ENCODE results near the gene CA14. TPM values are rescaled to one million over a fixed set of nuclear protein-coding genes. Genes with fewer than 3 reads are reported as not detected.

Gene CA14
- total RNA-seq, 2 donors from 2014 or later: not detected

DNA sequence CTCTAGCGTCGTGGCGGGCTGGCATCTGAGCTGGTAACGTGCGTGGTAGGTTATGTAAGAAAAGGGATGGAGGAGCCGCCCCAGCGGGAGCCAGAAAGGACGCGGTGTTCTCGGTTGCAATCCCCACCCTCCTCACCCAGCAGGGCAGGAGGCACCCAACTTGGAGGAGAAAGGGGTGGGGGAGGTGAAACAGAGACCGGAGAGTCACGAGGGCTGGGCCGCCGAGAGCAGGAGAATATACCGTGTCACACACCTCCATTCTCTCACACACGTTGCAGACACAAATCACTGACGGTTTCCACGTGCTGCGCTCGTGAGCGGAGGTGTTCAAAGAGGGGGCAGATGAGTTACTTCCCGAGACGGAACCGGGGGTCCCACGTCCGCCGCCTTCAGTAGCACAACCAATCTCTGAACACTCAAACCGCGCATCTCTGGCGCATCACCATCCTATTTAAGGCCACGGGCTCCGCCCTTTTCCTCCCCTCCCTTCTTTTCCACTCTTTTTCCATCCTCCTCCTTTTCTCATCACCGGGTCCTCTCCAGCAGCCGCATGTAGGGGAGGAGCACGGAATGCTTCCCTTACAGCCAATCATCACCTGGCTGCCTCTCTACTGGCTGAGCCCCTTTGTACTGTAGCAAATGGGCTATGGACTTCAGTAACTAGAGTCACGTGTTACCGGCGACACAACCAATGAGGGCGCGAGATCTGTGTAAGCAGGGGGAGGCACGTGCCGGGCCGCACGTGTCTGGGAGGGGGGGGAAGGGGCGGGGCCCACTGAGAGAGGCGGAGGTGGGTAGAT lies 24.4 kb downstream of the CA14 start, which contains the start of gene CIART:
CIART (plus strand) TSS at position 797 of the 800 bp plus-strand sequence. CDS start 714 bp downstream, outside the sequence.
- Histone ChIP-seq H3K9me3 (no peaks in the 10 kb centered on the region), H3K27me3 (no peaks in the 10 kb centered on the region), H3K27ac (peak within 1 kb of the TSS; percentile 86 to 91 (median 88)), H3K4me1 (peaks cover 31% of the 10 kb centered on the region), H3K36me3 (replicated peaks in 1 of 2; ENCODE audit: insufficient read depth in 1 of 2, low read depth in 2 of 2) (no peaks in the 10 kb centered on the region), H3K4me3 (peak within 1 kb of the TSS; percentile 15 to 32)
- DNase-seq (peak; percentile 90 to 98 (median 96)), ATAC-seq (peak; percentile 95)
- WGBS, 2 donors: 0 to 1% methylated on average over 35 to 46 of the region's 46 CpGs
- peak; percentile 20 to 73 (median 62) for TF ChIP-seq POLR2A (IDR thresholded peaks at IDR 0.05)
- TF ChIP-seq, protein P1, sequence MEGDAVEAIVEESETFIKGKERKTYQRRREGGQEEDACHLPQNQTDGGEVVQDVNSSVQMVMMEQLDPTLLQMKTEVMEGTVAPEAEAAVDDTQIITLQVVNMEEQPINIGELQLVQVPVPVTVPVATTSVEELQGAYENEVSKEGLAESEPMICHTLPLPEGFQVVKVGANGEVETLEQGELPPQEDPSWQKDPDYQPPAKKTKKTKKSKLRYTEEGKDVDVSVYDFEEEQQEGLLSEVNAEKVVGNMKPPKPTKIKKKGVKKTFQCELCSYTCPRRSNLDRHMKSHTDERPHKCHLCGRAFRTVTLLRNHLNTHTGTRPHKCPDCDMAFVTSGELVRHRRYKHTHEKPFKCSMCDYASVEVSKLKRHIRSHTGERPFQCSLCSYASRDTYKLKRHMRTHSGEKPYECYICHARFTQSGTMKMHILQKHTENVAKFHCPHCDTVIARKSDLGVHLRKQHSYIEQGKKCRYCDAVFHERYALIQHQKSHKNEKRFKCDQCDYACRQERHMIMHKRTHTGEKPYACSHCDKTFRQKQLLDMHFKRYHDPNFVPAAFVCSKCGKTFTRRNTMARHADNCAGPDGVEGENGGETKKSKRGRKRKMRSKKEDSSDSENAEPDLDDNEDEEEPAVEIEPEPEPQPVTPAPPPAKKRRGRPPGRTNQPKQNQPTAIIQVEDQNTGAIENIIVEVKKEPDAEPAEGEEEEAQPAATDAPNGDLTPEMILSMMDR (IDR thresholded peaks at IDR 0.05): peak in 1 of 7 experiments; percentile 7
- intact Hi-C loops (cut with DNase I): no loop called here

DNA sequence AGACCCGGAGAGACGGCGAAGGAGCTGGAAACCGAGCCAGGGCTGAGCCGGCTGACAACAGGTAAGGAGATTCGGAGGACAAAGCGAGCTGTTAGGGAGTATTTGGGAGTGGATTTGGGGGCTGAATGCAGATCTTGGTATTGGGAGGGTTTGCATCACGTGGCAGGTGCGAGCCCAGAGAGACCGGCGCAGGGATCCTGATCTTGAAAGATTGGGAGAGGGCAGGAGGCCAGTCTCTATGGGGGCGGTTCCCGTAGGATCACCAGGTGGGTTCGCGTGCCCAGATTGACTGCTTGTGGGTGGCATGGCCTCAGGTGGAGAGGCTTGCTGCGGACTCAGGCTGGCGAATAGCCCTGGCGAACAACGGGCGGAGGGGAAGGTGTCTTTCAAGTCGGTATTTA lies 25.0 kb downstream of the CA14 start:
- peak overlapping the region; percentile 15 to 32 for H3K4me3 ChIP-seq
- intact Hi-C loops (cut with DNase I): no loop called here
- TF ChIP-seq, protein P1 (IDR thresholded peaks at IDR 0.05): no peak
- TF ChIP-seq POLR2A (IDR thresholded peaks at IDR 0.05): peak in 2 of 3 donors; percentile 48 to 49
- DNase-seq: peak in 1 of 4 donors; percentile 56
- peak; percentile 36 for ATAC-seq
- no peaks in the 10 kb centered on the region for H3K27me3 ChIP-seq
- WGBS, 2 donors: 1 to 4% methylated on average over 21 of the region's 21 CpGs
- H3K9me3 ChIP-seq: no peaks in the 10 kb centered on the region
- peaks cover 31% of the 10 kb centered on the region for H3K4me1 ChIP-seq
- H3K27ac ChIP-seq: peak overlapping the region; percentile 86 to 91 (median 88)
- no peaks in the 10 kb centered on the region for H3K36me3 ChIP-seq (replicated peaks in 1 of 2; ENCODE audit: insufficient read depth in 1 of 2, low read depth in 2 of 2)

DNA sequence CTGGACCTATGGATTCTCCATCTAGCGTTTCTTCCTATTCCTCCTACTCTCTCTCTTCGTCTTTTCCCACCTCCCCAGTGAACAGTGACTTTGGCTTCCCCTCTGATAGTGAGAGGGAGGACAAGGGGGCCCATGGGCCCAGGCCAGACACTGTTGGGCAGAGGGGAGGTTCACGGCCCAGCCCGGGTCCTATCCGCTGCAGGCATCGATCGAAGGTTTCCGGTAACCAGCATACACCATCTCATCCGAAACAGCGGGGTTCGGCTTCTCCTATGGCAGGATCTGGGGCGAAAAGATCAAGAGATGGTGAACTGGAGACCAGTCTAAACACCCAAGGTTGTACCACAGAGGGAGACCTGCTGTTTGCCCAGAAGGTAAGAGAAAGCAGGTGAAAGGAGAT lies 25.7 kb downstream of the CA14 start:
- DNase-seq (no peak), ATAC-seq (no peak)
- Histone ChIP-seq H3K4me1 (peaks cover 31% of the 10 kb centered on the region), H3K27me3 (no peaks in the 10 kb centered on the region), H3K9me3 (no peaks in the 10 kb centered on the region), H3K27ac (no peak overlapping the region), H3K36me3 (replicated peaks in 1 of 2; ENCODE audit: insufficient read depth in 1 of 2, low read depth in 2 of 2) (no peaks in the 10 kb centered on the region), H3K4me3 (no peak overlapping the region)
- WGBS, 2 donors: 85 to 90% methylated on average over 12 of the region's 12 CpGs
- TF ChIP-seq, protein P1 (IDR thresholded peaks at IDR 0.05): no peak
- no peak for TF ChIP-seq POLR2A (IDR thresholded peaks at IDR 0.05)
- intact Hi-C loops (cut with DNase I): no loop called here

DNA sequence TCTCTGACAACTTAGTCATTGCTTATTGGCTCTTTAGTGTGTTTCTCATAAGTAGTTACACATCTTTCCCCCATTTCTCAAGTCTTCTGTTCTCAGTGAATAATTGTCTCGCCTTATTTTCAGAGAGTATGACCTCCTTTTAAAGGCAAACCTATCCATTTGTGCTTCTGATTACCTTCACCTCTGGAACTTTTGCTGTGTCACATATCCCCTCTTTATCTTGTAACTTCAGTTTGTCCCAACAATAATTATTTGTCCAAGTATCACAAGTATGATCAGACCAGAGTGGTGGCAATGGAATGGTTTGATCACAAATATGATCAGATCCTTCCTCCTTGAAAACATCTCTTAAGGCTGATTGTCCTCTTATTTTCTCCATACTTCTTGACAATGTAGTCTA lies 30.8 kb downstream of the CA14 start:
- Histone ChIP-seq H3K4me3 (no peak overlapping the region), H3K27me3 (no peaks in the 10 kb centered on the region), H3K36me3 (replicated peaks in 1 of 2; ENCODE audit: insufficient read depth in 1 of 2, low read depth in 2 of 2) (no peaks in the 10 kb centered on the region), H3K9me3 (no peaks in the 10 kb centered on the region), H3K27ac (no peak overlapping the region), H3K4me1 (peaks cover 8% of the 10 kb centered on the region)
- no peak for ATAC-seq
- no peak for TF ChIP-seq POLR2A (IDR thresholded peaks at IDR 0.05)
- TF ChIP-seq, protein P1 (IDR thresholded peaks at IDR 0.05): no peak
- no peak for DNase-seq
- WGBS, 2 donors: 66 to 72% methylated on average over 1 of the region's 1 CpG
- intact Hi-C loops (cut with DNase I): no loop called here

All from body of pancreas (tissue), 4 donors.